ENCODE results near the gene TRAFD1. TPM values are rescaled to one million over a fixed set of nuclear protein-coding genes. Genes with fewer than 3 reads are reported as not detected.

TRAFD1 gene, protein sequence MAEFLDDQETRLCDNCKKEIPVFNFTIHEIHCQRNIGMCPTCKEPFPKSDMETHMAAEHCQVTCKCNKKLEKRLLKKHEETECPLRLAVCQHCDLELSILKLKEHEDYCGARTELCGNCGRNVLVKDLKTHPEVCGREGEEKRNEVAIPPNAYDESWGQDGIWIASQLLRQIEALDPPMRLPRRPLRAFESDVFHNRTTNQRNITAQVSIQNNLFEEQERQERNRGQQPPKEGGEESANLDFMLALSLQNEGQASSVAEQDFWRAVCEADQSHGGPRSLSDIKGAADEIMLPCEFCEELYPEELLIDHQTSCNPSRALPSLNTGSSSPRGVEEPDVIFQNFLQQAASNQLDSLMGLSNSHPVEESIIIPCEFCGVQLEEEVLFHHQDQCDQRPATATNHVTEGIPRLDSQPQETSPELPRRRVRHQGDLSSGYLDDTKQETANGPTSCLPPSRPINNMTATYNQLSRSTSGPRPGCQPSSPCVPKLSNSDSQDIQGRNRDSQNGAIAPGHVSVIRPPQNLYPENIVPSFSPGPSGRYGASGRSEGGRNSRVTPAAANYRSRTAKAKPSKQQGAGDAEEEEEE
- total RNA-seq: 30.8 and 49.4 TPM in 2 replicates

DNA sequence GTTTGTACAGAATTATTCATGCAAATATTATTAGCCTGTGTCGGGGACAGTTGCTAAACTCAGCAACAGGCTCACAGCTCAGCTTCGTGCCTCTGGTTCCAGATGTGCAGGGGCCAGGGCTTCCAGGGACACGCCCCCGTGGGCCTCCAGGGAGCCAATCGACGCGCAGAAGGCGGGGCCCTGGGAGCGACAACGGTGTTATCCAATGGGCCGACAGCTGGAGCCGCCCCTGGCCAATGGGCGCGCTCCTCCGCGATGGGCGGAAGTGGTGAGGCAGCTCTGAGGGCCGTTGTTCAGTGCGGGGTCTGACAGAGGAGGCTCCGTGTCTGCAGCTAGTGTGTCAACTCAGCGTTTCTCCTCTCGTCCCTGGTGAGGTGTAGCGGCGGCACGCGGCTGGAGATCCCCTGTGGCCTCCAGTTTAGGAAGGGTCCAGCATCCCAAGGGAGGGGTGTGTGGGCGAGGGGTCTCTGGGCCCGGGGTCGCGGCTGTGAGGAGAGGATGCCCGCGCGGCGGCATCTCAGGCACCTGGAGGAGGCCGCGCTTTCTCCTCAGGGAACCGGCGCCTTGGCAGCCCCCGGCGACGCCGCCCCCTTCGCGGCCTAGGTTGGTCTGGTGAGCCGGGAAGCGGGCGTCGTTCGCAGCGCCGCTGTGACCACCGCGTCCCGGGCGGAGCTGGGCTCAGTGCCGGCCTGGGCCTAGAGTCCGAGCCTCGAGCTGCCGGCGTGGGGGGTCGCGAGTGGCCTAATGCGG is at the start of gene TRAFD1:
Gene TRAFD1, plus strand, starts transcription at position 311 of the 750 bp plus-strand sequence. CDS start 4,963 bp downstream, outside the sequence.
- DNase-seq (ENCODE audit: low read depth) (peak; percentile 90), FAIRE-seq (no peak)
- Histone ChIP-seq H3K27me3 (ENCODE audit: control insufficient read depth, insufficient read depth, low read length) (no peaks in the 10 kb centered on the region), H3K4me3 (ENCODE audit: low read depth, low read length) (peak within 1 kb of the TSS; percentile 68), H3K36me3 (ENCODE audit: control insufficient read depth, insufficient read depth, low read length) (no peaks in the 10 kb centered on the region)
- no peak for TF ChIP-seq CTCF (IDR thresholded peaks at IDR 0.05; ENCODE audit: insufficient read depth, low read length, severe bottlenecking)

GRCh38 chr12:112087055-112087850 is 38.1 kb upstream of the TRAFD1 start:
- FAIRE-seq (no peak), DNase-seq (ENCODE audit: low read depth) (no peak)
- Histone ChIP-seq H3K36me3 (ENCODE audit: control insufficient read depth, insufficient read depth, low read length) (peaks cover 11% of the 10 kb centered on the region), H3K4me3 (ENCODE audit: low read depth, low read length) (no peak overlapping the region), H3K27me3 (ENCODE audit: control insufficient read depth, insufficient read depth, low read length) (no peaks in the 10 kb centered on the region)
- no peak for TF ChIP-seq CTCF (IDR thresholded peaks at IDR 0.05; ENCODE audit: insufficient read depth, low read length, severe bottlenecking)

DNA sequence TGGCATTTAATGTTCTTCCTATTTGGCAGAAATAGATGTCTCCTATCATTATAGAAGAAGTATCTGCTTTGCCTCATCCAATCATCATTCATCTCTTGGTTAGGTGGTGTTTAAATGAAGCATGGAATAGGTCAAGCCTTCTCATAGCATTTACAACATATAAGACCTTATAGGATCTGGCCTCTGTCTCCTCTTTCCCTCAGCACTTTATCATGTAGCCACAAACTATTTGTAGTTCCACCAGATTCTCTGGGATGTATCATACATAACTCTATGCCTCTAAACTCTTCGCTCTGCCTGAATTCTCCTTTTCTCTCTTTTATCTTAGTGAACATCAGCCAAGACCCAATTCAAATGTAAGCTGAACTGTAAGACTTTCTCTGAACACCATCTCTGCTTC is 37.5 kb upstream of the TRAFD1 start:
- Histone ChIP-seq H3K27me3 (ENCODE audit: control insufficient read depth, insufficient read depth, low read length) (no peaks in the 10 kb centered on the region), H3K36me3 (ENCODE audit: control insufficient read depth, insufficient read depth, low read length) (peaks cover 11% of the 10 kb centered on the region), H3K4me3 (ENCODE audit: low read depth, low read length) (no peak overlapping the region)
- TF ChIP-seq CTCF (IDR thresholded peaks at IDR 0.05; ENCODE audit: insufficient read depth, low read length, severe bottlenecking): no peak
- FAIRE-seq (no peak), DNase-seq (ENCODE audit: low read depth) (no peak)

GRCh38 chr12:112091563-112091962 is 33.8 kb upstream of the TRAFD1 start:
- DNase-seq (ENCODE audit: low read depth) (no peak), FAIRE-seq (no peak)
- no peaks in the 10 kb centered on the region for H3K27me3 ChIP-seq (ENCODE audit: control insufficient read depth, insufficient read depth, low read length)
- no peak overlapping the region for H3K4me3 ChIP-seq (ENCODE audit: low read depth, low read length)
- peaks cover 11% of the 10 kb centered on the region for H3K36me3 ChIP-seq (ENCODE audit: control insufficient read depth, insufficient read depth, low read length)
- no peak for TF ChIP-seq CTCF (IDR thresholded peaks at IDR 0.05; ENCODE audit: insufficient read depth, low read length, severe bottlenecking)

GRCh38 chr12:112096070-112096469 is 29.3 kb upstream of the TRAFD1 start:
- no peak for TF ChIP-seq CTCF (IDR thresholded peaks at IDR 0.05; ENCODE audit: insufficient read depth, low read length, severe bottlenecking)
- no peak for FAIRE-seq
- H3K36me3 ChIP-seq (ENCODE audit: control insufficient read depth, insufficient read depth, low read length): peaks cover 8% of the 10 kb centered on the region
- H3K4me3 ChIP-seq (ENCODE audit: low read depth, low read length): no peak overlapping the region
- no peak for DNase-seq (ENCODE audit: low read depth)
- H3K27me3 ChIP-seq (ENCODE audit: control insufficient read depth, insufficient read depth, low read length): no peaks in the 10 kb centered on the region

Measured in bronchial epithelial cell (primary cell).